ENCODE data around the gene LRRC1.
A peak's percentile ranks its signal among the peaks of the same experiment; 100 is the strongest.

LRRC1 gene

DNA sequence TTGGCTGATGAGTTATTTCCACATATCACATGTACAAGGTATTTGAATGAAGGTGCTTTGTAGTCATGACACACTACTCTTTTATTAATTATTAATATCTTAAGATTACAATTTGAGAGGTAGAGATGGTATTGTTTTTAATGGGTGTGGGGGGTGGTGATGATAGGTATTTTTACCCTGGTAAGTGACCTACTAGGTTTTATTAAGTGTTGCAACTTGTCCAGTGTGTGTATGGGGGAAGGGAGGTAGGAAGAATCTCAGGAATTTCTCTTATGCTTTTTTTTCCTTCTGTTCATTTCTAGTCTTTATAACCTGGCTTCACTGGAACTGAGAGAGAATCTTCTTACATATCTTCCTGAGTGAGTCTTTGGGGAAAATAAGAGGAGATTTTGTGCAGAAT, 101.4 kb downstream of the LRRC1 start:
- no peak for DNase-seq

DNA sequence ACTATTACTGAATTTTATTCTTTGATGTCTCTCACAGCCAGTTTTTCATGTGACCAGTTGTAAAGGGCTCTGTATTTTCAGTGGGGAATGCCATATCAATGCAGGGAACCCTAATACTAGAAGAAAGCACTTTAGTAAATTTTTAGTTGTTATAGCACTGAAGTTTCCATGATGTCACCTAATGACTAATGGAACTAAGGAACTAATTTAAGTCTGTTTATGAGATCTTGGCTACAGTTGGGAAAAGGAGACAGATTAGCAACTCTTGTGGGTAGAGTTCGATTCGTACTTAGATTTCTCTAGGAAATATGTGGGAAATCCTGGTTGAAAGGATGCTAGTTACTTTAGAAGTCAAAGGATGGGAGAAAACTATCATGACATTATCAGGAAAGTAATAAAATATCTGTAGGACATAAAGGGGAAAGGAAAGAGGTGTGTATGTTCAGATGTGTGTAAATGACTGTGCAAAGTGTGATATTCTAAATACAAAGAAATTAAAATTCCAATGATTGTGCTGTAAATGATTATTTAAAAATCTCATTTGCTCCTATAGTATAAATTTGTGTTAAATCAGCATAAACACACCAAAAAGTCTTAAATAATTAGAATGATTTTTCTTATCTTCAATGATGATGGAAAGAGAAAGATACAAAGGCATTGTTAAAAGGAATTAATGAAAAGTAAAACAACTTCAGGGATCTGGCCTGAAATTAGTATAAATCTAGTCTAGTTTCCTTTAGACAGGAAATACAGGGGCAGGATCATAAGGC, 103.4 kb downstream of the LRRC1 start:
- DNase-seq = no peak

DNA sequence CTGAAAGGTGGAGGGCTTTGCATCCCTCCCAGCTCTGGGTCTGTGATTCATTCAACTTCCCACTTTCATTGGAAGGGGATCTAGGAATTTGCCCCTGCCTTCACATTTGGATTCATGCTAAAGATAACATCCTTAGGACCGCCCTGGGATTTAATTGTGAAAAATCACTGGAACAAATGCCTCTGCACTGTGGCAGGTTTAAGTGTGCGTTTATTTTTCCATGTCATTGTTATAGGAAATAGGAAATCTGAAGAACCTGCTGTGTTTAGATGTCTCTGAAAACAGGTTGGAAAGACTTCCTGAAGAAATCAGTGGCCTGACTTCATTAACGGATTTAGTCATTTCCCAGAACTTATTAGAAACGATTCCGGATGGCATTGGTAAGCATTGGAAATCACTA, 104.7 kb downstream of the LRRC1 start:
- no peak for DNase-seq

DNA sequence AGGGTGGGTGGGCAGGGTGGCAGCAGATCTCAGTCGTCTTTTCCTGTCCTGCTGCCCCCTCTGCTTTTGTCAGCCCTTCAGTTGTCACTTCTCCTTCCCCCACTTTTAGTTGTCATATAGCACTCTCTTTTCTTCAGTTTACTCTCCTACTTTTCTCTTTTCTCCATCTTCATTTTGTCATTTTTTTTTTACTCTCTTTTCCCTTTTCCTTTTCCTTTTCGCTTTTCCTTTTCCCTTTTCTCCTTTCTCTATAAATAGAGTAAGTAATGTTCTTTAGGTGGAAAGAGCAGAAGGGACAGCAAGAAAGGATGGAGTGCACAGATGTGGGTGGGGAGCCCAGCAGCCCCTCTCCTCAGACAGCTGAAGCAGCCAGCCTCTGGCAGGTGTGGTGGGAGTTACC, 108.6 kb downstream of the LRRC1 start:
- DNase-seq = no peak

DNA sequence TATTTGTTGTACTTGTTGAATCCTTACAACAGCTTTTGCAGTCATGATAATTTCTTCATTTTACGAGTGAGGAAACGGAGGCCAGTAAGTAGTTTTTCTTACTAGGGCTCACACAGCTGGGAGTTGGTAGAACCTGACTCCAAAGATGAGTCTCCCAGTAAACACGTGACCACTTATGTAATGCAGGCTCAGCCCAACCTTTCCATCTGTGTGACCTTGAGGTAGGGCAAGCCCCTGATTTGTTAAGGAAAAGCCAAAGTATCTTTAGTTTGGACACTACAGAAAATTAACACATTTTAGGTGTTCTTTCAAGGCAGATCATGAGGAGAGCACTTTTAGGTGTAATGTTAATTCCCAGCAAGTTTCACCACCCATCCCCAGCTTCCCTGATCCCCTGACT, 111.3 kb downstream of the LRRC1 start:
- no peak for DNase-seq

DNA sequence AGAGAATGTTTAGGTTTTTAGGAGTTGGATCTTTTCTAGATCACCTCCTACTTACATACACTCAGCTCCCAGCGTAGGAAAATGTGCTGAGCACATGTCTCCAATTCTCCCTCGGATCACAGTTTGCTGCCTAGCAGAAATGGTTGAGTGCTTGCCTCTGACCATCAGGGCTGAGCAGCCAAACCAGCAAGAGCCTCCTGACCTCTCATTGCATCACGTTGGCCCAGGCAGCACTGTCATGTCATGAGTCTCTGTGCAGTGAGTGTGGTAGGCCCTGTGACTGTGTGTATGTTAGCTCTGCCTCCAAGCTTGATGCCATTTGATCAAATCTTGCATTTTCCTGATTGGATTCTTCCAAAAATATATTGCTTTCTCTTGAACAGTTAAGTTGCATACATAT, 112.0 kb downstream of the LRRC1 start:
- DNase-seq = no peak

DNA sequence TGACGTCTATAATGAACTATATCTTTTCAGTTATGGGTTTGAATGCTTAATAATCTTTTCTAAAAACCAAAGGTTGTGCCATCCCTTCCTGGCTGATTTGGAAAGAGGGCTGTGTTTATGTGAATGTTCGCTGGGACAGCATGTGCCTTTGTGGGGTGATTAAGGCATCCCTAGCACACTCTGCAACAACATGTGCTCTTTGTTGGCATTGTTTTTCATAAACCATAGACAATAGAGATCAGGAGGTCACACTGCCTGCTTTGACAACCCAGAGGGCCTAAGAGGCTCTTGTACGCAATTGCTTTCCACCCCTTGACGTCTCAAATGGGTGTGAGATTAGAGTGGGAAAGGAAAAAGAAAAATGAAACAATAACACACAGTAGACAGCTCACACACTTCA, 116.0 kb downstream of the LRRC1 start:
- DNase-seq = no peak

DNA sequence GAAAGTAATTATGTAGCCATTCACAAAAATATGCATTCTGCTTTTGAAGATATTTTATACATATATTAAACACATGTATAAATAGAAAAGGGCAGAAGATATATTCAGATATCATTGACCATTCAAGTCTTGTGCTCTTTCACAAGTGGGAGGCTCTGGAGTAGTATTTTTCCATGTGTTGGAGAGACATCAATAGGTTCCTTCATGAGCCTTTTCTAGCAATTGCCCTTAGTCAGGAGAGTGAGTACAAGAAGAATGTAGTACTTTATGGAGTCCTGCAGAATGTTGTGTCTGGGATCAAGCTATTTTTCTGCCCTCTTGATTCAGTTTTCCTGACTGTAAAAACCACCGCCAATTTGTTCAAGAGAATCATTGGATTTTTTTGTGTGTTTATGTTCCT, 117.9 kb downstream of the LRRC1 start:
- DNase-seq = no peak

DNA sequence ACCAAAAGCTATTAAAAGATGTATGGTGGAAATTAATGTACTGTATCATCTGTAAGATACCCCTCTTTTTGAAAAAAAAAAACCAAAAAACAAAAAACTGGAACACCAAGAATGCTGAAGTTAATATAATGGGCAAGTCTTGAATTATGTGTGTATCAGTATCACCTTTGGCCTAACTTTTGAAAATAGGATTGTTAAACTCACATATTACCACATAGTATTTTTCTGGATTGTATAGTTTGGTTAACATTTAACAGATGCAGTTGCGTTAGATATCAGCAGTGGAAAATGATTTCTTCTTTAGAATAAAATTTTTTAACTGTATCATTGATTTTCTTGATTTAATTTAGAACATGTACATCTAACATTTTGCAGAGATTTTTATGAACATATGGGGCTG, 118.5 kb downstream of the LRRC1 start:
- no peak for DNase-seq

DNA sequence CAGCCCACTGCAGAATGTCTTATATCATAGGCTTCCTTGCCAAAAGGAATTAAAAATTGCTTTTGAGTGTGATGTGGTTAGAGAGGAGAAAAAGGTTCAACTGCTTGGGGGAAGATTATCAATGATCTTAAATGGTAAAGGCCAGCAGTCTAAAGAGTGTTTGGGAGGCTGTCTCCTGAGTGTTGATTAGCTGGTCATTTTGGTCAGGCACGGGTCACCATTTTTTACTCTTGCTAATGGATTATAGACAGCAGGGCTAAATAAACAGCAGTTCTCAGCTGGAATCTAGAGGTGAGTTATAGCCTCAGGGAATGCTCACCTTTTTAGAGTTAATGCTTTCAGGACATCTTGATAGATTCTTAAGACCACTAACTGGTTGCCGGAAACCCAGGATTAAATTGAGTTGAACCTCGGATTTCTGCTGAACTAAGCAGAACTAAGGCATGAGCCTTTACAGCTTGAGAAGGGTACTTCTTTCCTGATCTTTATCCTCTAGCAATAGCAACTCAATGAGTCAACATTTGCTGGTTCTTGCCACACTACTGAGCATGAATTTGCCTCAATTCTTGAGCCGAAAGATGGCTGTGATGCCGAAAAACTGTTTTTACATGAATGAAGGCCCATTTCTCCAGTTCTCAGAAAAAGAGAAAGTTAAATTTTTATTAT, 120.4 kb downstream of the LRRC1 start:
- no peak for DNase-seq

DNA sequence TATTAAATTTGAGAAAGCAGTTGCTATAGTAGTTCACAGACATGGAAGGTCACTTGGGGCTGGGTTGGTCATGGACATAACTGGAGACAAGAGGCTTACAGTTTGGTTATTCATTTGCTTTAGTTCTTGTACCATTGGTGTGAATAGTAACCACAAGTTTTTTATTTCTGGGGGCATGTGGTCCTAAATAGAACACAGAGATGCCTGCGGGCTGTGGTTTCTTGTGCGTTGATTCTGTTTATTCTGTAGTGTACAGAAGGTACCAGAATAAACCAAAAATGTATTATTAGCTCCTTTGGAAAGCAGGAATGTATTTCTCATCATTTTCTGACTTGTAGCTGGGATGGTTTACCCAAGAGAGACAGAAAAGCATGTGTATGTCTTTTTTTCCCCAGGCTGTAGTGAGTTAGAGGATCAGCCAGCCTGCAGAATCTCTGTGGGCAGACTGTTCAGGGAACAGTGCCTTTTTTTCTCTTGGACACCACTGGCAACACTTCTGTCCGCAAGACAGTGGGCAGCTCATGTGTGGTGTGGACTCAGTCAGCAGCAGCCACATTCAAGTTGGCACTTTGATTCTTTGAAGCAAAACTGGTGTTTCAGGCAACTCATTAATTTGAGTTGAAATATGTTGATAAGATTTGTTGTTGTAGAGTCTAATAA, 122.1 kb downstream of the LRRC1 start:
- no peak for DNase-seq

DNA sequence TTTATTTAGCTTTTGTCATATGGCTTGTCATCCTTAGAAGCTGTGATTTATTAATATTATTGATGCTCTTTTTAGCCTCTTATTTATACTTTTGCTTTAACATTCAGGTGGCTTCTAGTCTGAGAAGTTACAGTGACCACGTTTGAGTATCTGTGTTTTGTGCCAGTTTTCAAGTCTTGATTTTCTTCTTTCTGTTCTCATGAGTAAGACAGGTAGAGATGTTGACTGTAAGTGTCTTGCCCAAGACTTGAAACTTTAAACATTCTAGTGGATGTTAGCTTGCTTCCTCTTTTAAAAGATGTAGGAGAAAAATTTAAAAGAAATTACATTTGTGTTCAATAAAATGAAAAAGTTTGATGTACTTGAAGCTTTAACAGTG, 122.6 kb downstream of the LRRC1 start:
- DNase-seq = no peak

DNA sequence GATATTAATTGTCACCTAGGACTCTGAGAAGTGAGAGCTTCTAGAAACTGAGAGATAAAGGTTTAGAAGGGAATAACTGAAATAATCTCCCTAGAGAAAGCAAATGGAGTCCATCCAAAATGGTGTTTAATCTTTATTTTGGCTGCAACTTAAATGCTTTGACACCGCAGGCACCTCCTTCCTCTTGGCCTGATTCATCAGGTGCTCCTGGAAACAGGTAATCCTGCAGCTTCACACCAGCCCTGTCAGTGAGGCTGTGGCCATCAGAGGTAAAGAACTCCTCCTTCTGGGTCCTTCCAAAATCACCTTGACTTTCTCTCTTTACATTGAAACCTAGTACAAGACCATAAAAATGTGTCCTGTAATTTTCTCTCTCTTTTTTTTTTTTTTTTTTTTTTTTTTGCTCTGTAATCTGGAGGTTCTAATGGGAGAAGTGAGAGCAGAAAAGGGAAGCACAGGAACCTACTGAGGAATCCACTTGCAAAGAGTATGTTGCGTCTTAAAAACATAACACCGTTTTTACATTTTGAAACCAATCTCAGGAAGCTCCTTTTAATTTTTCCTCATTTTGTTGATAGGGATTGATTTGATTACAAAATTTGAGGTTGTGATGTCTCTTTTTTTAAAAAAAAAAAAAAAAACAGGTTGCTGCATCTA, 124.2 kb downstream of the LRRC1 start:
- DNase-seq = no peak

DNA sequence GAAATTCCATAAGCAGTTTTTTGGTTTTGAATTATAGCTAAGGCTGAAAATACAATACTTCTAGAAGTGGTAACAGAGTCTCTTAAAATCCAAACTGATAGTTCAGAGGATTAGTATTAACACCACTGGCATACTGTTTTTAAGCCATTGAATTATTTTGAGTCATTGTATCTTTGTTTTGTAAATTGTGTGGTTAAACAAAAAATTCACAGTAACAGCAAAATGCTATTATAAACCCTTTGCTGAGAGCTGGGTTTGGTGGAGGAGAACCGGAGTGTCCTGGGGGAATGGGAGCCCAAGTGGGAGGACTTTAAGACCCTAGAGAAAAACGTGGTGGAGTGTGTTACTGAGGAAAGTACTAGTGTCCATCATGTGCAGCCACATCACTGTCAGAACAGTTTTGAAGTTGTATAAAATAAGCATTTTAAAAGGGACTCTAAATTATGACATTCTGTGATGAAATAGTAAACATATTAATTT, 125.1 kb downstream of the LRRC1 start:
- no peak for DNase-seq

DNA sequence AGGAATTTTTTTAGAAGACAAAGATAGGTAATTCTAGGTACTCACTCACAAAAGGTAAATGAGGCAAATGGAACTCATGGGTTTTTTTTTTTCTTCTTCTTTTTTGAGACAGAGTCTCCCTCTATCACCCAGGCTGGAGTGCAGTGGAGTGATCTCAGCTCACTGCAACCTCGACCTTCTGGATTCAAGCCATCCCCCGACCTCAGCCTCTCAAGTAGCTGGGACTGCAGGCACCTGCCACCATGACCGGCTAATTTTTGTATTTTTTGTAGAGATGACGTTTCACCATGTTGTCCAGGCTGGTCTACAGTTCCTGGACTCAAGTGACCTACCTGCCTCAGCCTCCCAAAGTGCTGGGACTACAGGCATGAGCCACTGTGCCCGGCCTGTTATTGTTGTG, 126.1 kb downstream of the LRRC1 start:
- no peak for DNase-seq

DNA sequence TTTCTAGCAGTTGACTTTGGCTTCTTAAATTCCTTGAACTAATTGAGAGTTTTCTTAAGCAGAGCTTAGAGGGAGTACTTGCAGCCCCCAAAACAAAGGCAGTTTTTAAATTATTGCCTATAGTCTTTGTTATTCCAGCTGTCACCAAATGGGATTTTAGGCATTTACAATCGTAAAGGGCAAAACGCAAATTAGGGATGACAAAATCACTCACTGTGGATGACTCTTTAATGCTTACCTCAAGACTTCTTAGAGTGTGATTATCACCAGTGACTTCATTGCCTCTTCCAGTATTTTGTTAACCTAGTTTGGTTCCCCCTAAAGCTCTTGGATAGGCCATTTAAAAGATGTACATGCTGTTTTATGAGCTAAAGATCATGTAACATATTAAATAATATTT, 126.8 kb downstream of the LRRC1 start:
- no peak for DNase-seq

DNA sequence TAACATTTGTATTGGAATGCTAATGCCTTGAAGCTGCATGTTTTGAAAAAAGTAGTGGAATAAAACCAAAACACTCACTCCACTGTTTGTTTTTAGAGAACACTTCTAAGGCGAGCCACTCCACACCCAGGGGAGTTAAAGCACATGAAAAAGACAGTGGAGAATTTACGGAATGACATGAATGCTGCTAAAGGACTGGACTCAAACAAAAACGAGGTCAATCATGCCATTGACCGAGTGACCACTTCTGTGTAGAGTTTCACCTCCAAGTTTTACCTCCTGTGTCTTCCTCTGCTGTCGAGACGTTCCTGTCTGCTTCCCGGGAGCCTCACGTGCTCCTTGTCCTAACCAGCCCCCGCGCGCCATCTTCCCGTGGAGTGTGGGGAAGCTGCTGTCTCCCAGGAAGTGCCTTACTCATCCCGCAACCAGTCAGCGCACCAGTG, 127.8 kb downstream of the LRRC1 start:
- DNase-seq = no peak

DNA sequence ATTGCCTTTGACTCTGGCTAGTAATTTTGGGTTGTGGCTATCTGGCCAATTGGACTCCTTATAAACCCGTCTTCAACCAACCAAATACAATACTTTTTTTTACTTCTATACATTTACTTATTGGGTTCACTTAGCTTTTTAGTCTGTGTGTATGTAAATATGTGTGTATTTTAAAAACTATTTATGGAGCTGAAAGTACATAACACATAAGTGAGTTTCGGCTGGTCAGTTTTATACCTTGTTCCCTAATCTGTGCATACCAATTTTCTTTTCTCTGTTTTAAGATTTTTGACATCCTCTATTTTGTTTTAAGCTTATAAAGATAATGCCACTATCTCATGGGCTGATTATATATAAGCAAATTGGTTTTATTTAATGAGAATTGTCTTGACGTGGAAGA, 129.5 kb downstream of the LRRC1 start:
- no peak for DNase-seq

DNA sequence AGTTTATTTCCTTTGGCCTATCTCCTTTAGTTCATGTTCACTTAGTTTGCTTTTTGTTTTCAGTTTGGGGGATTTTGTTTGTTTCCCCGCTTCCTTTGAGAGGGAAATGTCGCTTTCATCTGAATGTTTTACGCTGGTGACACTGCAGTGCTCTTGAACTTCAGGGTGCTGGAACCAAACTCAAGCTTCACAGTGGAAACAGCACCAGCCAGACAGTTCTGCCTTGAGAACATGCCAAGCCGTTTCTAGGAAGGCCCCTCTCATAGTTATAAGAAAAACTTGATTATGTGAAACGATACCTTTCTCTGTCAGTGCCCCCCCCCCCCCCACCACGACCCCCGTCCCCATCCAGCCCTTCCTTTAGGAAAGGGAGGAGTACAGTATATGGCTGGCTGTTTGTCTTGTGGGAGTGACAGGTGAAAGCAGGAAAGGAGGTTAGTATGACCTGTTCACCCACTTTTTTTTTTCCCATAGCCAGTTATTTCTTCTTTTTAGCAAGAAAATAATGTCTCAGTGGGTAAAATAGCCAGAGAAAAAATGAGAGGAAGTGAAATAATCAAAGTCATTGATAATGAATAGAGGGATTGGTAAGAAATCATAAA, 130.1 kb downstream of the LRRC1 start:
- no peak for DNase-seq

DNA sequence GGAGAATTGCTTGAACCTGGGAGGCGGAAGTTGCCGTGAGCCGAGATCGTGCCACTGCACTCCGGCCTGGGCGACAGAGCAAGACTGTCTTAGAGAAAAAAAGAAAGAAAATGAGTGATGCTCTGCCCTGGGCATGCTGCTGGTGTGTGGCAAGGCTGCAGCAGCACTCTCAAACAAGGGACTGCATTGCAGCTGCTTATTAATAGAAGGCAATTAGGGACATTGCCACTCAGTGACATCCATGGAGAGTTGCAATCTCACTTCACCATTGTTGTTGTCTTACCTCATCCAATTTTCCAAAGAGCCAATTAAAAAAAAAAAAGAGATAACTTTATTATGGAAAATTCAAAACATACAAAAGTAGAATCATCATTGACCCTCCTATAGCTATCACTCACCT, 131.1 kb downstream of the LRRC1 start:
- DNase-seq = peak; percentile 24

DNA sequence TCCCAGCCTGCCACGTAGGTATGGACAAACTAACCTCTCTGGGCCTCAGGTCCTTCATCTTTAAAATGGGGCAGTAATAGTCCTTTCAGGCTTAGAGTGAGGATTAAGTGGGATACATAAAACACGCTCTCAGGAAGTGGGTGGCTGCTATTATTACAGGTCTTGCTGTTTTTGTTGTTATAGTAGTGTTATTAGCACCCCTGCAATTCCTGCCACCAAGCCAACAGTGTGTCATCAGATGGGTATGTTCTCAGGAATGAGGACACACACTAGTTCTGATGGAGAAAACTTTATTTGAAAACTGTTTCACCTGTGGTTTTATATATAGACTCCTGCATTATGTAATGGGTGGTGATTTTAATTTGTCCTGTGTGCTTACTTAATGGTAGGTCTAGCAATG, 131.7 kb downstream of the LRRC1 start:
- DNase-seq = no peak

DNA sequence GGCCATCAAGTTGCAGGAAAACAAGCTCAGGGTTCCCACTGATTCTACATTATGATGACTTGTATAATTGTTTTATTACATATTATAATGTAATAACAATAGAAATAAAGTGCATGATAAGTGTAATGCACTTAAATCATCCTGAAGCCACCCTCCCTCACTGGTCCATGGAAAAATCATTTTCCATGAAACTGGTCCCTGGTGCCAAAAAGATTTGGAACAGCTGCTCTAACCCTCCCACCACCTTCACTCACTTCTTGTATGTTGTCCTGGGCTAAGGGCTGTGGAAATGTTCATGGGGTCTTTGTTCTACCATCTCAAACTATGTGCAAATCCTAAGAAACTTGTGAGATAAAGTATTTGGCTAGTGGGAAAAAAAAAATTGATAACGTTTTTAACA, 133.8 kb downstream of the LRRC1 start:
- no peak for DNase-seq
